UCSD-AML1 (cell line): ENCODE measurements around the gene AK9.

Experiments
- DNase-seq: peaks from one replicate; lab custom pipeline; 2025; ENCODE audit not compliant: unreplicated experiment; lab: John Stamatoyannopoulos, UW

AK9 gene

GRCh38 chr6:109515781-109516409, 175.1 kb downstream of the AK9 start:
- no peak for DNase-seq

GRCh38 chr6:109514946-109515345, 176.1 kb downstream of the AK9 start:
- DNase-seq, result no peak

- DNase-seq, result no peak
Measured at GRCh38 chr6:109513571-109514071, 177.4 kb downstream of the AK9 start.

DNA sequence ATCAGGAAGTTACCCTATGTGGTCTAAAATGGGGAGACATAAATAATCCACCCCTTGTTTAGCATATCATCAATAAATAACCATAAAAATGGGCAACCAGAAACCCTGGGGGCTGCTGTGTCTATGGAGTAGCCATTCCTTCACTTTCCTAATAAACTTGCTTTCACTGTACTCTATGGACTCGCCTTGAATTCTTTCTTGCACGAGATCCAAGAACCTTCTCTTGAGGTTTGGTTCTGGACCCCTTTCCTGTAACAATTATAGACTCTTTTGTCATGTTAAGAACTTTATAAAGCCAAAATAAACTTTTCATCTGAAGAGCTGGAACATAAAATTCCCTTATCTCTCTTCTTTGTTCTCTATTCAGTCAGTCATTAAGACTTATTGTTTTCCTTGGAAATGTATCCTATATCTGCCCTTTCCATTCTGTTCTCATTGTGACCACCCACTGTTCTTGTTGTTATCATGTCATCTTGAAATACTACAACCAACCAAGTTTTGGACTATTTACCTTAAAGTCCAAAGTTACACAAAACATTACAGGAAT, 178.7 kb downstream of the AK9 start:
- DNase-seq, result no peak

DNA sequence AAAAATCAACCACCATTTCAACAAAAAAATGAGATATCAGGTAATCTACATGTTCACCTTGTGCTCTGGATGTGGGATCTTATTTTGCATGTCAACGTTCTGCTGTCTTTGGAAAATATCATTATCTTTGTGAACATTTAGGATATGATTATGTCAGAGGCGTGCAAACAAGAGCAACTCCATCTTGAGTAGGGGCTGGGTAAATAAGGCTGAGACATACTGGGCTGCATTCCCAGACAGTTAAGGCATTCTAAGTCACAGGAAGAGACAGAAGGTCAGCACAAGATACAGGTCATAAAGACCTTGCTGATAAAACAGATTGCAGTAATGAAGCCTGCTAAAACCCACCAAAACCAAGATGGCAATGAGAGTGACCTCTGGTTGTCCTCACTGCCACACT, 179.2 kb downstream of the AK9 start:
- no peak for DNase-seq

GRCh38 chr6:109510358-109510757, 180.6 kb downstream of the AK9 start:
- no peak for DNase-seq

- no peak for DNase-seq
Measured at GRCh38 chr6:109508166-109508860, 182.7 kb downstream of the AK9 start.

DNA sequence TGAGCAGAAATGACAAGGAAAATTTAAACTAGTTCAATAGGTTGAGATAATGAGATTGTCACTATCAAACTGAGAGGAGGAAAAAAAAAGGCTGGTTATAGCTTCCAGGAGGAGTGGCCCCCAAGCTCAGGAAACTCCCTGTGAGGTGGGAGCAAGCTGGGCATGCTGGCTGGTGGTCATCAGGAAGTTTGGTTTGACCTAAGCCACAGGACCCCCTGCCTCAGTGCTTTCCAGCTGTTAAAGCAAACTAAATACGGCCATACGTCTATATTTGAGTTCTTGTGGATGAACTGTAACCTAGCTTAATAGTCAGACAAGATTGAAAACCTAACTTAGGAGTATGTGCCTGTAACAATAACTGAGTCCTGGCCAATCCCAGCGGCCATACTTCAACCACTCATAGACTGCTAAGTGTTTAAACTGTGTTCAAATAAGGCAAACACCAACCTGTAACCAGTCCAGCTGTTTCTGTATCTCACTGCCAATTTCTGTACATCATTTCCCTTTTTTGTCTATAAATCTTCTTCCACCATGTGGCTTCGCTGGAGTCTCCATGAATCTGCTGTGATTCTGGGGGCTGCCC, 183.4 kb downstream of the AK9 start:
- no peak for DNase-seq

- no peak for DNase-seq
Measured at GRCh38 chr6:109506841-109507240, 184.2 kb downstream of the AK9 start.

GRCh38 chr6:109506314-109506713, 184.7 kb downstream of the AK9 start:
- no peak for DNase-seq

- DNase-seq, result no peak
Measured at GRCh38 chr6:109503327-109504224, 187.4 kb downstream of the AK9 start.

DNA sequence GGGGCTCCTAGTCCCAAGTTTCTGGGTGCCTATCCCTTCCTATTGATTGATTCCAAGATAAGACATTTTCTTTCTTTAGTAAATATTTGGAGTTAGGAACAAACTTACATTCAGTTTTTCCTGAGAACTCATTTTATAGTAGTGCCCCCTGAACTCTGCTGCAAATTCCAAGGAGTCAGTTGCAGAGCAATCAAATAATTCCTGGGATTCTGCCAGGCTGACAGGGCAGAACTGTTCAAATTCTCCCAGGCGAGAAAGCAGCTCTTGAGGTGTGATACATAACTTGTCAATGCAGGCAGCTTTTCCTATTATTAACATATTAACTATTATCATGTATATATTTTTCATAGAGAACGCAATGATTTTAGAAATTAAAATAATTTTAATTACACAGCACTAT, 192.1 kb downstream of the AK9 start:
- DNase-seq, result no peak

DNA sequence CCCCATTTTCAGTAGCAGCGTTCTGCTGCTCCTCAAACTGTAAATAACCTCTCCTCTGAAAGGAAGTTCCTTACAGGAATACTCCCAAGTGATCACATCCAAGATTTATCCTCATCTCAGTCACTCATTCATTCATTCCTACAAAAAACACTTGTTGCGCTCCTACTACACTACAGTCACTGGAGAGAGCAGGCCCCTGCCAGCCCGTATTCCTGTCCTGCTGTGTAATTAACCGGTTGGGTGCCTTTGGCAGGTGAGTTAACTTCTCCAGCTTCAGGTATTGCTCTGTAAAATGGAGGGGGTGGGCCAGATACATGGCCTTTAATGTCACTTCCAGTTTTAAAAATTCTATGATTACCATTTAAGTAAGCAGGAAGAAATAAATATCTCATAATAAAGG, 192.9 kb downstream of the AK9 start:
- no peak for DNase-seq

- DNase-seq, result no peak
Measured at GRCh38 chr6:109496036-109496772, 194.8 kb downstream of the AK9 start.

DNA sequence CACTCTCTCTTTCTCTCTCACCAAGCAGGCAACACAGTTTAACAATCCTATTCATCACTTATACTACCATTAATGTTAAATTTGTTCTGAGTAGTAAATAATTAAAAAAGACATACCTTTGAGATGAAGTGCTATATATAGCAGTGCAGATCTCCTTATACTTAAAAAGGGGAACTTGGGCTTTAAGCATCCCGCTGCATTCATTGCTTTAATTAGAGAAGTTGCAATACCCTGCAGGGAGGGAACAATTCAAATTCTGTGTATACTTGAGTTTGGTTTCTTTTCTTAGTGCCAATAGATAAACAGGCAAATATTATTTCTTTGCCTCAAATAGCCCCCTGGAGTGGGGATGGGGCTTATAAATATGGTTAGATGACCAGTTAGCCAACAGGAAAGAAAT, 197.1 kb downstream of the AK9 start:
- DNase-seq, result no peak

DNA sequence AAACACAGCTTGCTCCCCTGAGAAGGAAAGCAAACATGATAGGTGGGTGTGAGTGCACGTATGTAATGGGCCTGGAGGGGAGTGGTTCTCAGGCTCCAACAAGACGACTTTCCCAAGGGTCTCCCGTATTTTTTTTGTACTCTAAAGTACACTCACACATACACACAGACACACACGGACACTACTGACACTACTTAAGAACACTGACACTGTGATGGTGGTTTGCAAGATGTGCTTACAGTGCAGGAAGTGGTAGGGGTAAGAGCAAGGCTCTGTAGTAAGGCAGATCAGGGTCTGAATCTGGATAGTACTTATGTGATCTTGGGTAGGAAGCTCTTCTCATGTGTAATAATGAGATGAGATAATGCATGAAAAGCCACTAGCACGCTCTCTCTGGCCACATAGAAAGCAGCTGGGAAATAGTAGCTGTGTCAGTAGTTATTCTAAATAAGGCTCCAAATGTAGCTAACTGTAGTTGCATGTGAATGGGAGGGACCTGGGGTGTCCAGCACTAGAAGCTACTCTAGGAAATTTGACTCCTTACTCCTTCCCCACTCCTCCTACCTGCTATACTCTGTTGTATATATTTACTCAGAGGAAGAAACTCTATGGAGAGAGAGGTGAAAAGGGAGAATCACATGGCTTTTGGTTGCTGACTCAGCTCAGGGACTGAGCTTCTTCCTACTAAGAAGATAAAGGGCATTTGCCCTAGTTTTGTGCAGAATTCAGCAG, 199.6 kb downstream of the AK9 start:
- no peak for DNase-seq

- no peak for DNase-seq
Measured at GRCh38 chr6:109490713-109491112, 200.3 kb downstream of the AK9 start.

GRCh38 chr6:109488001-109488400, 203.0 kb downstream of the AK9 start:
- DNase-seq, result no peak

DNA sequence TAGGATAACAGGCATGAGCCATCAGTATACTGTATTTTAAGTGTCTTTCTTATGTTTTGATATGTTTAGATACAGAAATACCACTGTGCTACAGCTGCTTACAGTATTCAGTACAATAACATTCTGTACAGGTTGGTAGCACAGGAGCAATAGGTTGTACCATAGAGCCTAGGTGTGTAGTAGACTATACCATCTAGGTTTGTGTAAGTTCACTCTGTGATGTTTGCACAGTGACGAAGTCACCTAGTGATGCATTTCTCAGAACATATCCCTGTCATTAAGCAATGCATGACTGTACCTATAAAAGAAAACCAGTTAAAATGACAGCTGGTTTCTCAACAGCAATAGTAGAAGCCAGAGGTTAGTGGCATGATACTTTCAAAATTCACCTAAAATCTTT, 204.9 kb downstream of the AK9 start:
- no peak for DNase-seq
